Ovary (tissue), 3 donors: ENCODE measurements around the gene CACNG5.

Source experiments
- POLR2A ChIP-seq: fragments of 450-650 bp; IDR thresholded peaks from one replicate; pipeline ENCODE4 v1.6.1; 2017; ENCODE audit warnings: antibody characterized with exemption, mild to moderate bottlenecking, moderate library complexity
- TF ChIP-seq, protein P1 (sequence below), 3 donors: fragments of 450-650 bp in 2 of 3; fragments of 200-600 bp in 1 of 3; IDR thresholded peaks; one replicate each; pipeline versions ENCODE4 v1.5.1 to v1.8.0; 2016 to 2022; ENCODE audit warnings: antibody characterized with exemption in 3 of 3, mild to moderate bottlenecking in 1 of 3
- donor health status: DM: no; HTN: no; CAD: no.

DNA sequence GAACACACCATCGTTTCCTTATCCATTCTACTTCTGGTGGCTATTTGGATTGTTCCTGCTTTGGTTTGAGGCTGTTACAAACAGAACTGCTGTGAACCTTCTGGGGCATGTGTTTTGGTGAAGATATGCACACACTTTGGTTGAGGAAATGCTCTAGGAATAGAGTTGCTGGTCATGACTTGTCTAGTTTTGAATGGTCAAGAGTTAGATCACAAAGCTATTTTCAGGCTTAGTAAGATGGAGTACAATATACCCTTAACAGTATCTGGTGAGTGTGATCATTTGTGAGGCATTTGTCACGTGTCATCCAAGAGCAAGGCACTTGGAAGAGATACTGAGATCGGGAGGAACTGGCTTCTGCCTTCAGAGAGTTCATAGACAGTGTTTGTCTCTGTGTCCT, 47.0 kb upstream of the CACNG5 start:
- TF ChIP-seq, protein P1, sequence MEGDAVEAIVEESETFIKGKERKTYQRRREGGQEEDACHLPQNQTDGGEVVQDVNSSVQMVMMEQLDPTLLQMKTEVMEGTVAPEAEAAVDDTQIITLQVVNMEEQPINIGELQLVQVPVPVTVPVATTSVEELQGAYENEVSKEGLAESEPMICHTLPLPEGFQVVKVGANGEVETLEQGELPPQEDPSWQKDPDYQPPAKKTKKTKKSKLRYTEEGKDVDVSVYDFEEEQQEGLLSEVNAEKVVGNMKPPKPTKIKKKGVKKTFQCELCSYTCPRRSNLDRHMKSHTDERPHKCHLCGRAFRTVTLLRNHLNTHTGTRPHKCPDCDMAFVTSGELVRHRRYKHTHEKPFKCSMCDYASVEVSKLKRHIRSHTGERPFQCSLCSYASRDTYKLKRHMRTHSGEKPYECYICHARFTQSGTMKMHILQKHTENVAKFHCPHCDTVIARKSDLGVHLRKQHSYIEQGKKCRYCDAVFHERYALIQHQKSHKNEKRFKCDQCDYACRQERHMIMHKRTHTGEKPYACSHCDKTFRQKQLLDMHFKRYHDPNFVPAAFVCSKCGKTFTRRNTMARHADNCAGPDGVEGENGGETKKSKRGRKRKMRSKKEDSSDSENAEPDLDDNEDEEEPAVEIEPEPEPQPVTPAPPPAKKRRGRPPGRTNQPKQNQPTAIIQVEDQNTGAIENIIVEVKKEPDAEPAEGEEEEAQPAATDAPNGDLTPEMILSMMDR (IDR thresholded peaks at IDR 0.05) = no peak
- TF ChIP-seq POLR2A = no peak
